ENCODE results near the gene AIRE.

- TF ChIP-seq IRF2 (CRISPR knock-in tag; IDR thresholded peaks at IDR 0.05) (no peak), ZNF639 (CRISPR knock-in tag; conservative IDR thresholded peaks at IDR 0.05) (no peak), AFF4 (CRISPR knock-in tag; IDR thresholded peaks at IDR 0.05) (no peak), TARDBP (CRISPR knock-in tag; IDR thresholded peaks at IDR 0.05) (no peak), STAG1 (CRISPR knock-in tag; IDR thresholded peaks at IDR 0.05) (no peak), SAFB2 (CRISPR knock-in tag; IDR thresholded peaks at IDR 0.05; ENCODE audit: borderline replicate concordance, low read depth) (no peak), POLR2A (IDR thresholded peaks at IDR 0.05; ENCODE audit: insufficient read depth in 1 of 2, low read depth in 2 of 2, low read length in 2 of 2) (no peak), ZSCAN30 (CRISPR knock-in tag; IDR thresholded peaks at IDR 0.05) (no peak), EZH2 (conservative IDR thresholded peaks at IDR 0.05; ENCODE audit: low read depth, low read length) (no peak)
Observed at GRCh38 chr21:44290327-44291077, 4.8 kb downstream of the AIRE start.

Data from HepG2 (cell line).